ENCODE data around the gene EYA2.

DNA sequence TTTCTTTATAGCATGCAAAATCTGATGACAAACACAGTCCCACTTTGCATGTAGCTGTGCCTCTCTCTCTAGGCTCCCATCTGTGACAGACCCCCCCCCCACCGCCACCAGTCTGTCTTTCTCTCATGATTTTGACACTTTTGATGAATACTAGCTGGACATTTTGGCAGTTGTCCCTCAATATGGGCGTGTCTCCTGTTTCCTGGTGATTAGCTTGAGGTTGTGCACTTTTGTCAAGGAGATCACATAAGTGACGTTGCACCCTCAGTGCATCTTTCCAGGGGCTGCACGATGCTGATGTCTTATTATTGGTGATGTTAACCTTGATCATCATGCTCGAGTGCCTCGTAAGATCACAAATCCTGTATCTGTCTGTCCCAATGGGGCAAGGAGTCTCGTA is 155.1 kb downstream of the EYA2 start:
- TF ChIP-seq, protein P1, sequence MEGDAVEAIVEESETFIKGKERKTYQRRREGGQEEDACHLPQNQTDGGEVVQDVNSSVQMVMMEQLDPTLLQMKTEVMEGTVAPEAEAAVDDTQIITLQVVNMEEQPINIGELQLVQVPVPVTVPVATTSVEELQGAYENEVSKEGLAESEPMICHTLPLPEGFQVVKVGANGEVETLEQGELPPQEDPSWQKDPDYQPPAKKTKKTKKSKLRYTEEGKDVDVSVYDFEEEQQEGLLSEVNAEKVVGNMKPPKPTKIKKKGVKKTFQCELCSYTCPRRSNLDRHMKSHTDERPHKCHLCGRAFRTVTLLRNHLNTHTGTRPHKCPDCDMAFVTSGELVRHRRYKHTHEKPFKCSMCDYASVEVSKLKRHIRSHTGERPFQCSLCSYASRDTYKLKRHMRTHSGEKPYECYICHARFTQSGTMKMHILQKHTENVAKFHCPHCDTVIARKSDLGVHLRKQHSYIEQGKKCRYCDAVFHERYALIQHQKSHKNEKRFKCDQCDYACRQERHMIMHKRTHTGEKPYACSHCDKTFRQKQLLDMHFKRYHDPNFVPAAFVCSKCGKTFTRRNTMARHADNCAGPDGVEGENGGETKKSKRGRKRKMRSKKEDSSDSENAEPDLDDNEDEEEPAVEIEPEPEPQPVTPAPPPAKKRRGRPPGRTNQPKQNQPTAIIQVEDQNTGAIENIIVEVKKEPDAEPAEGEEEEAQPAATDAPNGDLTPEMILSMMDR (conservative IDR thresholded peaks at IDR 0.05; ENCODE audit: low read depth, low read length): no peak
- TF ChIP-seq EZH2 (IDR thresholded peaks at IDR 0.05; ENCODE audit: borderline replicate concordance, low read depth, low read length, poor library complexity, severe bottlenecking): no peak

All from A673 (cell line).